Suprapubic skin (tissue), 4 donors: Measurements from ENCODE around the gene ADAMTS7.

Source experiments
- CTCF ChIP-seq, 2 donors: fragments of 200-600 bp in 1 of 2; fragments of 450-650 bp in 1 of 2; sonication (generic) in 1 of 2; IDR thresholded peaks; one replicate each; pipeline ENCODE4 v1.5.1; 2016 to 2019; ENCODE audit warnings: antibody characterized with exemption in 2 of 2, mild to moderate bottlenecking in 1 of 2, moderate library complexity in 1 of 2
- POLR2A ChIP-seq, 2 donors: fragments of 450-650 bp; IDR thresholded peaks; one replicate each; pipeline ENCODE4 v1.6.1; 2017; ENCODE audit warnings: antibody characterized with exemption in 2 of 2, mild to moderate bottlenecking in 2 of 2, moderate library complexity in 2 of 2
- POLR2AphosphoS5 ChIP-seq, 3 donors: sonication (generic); formaldehyde crosslinking; IDR thresholded peaks; one replicate each; pipeline ENCODE4 v1.6.1; 2017; ENCODE audit warnings: antibody characterized with exemption in 3 of 3

GRCh38 chr15:78768531-78769408 lies 42.5 kb downstream of the ADAMTS7 start:
- TF ChIP-seq CTCF (IDR thresholded peaks at IDR 0.05) = no peak
- no peak for TF ChIP-seq POLR2AphosphoS5 (IDR thresholded peaks at IDR 0.05)
- TF ChIP-seq POLR2A (IDR thresholded peaks at IDR 0.05) = no peak
